Endothelial cell of umbilical vein (primary cell): ENCODE measurements around the gene CD99L2.

Experiments used
- JUN ChIP-seq: IDR thresholded peaks from 2 replicates; pipeline ENCODE4 v1.6.1; 2011; ENCODE audit warnings: borderline replicate concordance, low read depth; ENCODE audit not compliant: insufficient read length, insufficient read depth
- POLR2A ChIP-seq: IDR thresholded peaks from 2 replicates; pipeline ENCODE4 v1.6.1; 2012; ENCODE audit warnings: low read depth, mild to moderate bottlenecking, control low read depth, low read length
- TF ChIP-seq, protein P1 (sequence below), 2 donors: IDR thresholded peaks; 1 replicate in 1 of 2; 2 replicates in 1 of 2; pipeline ENCODE4 v1.5.1; 2011; ENCODE audit warnings: low read length in 2 of 2, mild to moderate bottlenecking in 2 of 2, moderate library complexity in 2 of 2, control low read depth in 1 of 2, inconsistent platforms in 1 of 2, low read depth in 1 of 2; ENCODE audit not compliant: insufficient read depth in 1 of 2; ENCODE audit errors: extremely low read depth in 1 of 2

DNA sequence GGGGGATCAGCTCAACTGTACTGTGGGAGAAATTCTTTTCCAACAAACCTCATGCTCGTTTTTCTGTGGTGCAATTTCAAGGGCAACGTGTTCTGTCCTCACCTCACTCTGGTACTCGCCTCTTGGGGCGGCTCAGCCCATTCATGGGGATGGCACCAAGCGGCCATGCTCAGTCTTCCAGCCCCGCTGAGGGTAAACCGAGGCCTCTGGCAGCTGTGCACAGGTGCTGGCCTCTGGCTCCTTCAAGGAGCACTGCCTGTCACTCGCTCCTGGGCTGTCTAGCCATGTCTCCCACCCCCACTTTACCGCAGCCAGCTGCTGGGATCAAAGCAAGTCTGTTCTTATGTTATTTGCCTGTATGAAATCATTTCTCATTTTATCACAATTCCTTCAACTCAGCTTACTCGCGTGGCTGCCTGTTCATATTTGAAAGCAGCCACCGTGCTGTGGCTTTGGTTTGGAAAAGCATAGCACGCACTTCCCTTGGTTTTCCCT lies 135.1 kb downstream of the CD99L2 start:
- TF ChIP-seq JUN (no peak), POLR2A (no peak)
- TF ChIP-seq, protein P1, sequence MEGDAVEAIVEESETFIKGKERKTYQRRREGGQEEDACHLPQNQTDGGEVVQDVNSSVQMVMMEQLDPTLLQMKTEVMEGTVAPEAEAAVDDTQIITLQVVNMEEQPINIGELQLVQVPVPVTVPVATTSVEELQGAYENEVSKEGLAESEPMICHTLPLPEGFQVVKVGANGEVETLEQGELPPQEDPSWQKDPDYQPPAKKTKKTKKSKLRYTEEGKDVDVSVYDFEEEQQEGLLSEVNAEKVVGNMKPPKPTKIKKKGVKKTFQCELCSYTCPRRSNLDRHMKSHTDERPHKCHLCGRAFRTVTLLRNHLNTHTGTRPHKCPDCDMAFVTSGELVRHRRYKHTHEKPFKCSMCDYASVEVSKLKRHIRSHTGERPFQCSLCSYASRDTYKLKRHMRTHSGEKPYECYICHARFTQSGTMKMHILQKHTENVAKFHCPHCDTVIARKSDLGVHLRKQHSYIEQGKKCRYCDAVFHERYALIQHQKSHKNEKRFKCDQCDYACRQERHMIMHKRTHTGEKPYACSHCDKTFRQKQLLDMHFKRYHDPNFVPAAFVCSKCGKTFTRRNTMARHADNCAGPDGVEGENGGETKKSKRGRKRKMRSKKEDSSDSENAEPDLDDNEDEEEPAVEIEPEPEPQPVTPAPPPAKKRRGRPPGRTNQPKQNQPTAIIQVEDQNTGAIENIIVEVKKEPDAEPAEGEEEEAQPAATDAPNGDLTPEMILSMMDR (IDR thresholded peaks at IDR 0.05; ENCODE audit: extremely low read depth in 1 of 2, insufficient read depth in 1 of 2, low read depth in 1 of 2, low read length in 2 of 2), result no peak
